ENCODE measurements around the gene NUDT3.
A peak's percentile ranks its signal among the peaks of the same experiment; 100 is the strongest.

Gene NUDT3

DNA sequence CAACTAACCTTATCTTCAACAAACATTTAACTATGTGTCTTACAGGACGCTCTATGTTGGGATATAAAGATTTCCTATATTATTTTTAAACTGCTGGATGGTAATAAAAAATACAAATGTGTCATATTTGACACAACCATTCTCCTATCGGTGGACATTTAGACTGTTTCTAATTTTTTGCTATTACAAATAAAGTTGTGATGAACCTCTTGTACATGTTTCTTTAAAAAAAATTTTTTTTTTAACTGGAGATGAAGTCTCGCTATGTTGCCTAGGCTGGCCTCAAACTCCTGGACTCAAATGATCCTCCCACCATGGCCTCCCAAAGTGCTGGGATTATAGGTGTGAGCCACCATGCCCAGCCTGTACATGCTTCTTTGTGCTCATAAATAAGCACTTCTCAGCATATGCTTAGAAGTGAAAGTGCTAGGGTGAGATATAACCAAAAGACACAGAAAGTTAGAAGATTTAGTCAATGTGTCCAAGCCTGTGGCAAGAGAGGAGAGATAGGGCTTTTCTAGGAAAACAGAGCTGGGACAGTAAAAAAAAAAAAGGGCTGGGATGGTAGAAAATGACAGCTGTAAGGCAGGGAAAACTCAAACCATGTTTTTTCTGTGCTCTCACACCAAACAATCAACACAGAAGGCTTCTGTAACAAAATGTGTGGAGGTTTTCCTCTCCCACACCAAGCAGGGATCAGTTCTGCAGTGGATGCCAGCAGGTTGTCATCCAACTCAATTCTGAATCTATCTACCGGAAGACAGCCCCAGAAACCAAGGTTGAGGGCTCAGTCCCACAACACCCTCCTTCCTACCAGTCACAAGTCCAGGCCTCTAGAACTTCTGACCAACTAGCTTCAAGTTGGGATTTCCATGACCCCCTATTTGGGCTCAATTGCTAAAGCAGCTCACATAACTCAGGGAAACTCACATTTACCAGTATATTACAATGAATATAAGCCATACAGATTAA lies 73.7 kb downstream of the NUDT3 start:
- Histone ChIP-seq H2AFZ (ENCODE audit: low read depth) (no peak overlapping the region), H3K4me1 (ENCODE audit: low read depth, poor library complexity, severe bottlenecking) (peaks cover 49% of the 10 kb centered on the region), H3K36me3 (ENCODE audit: insufficient read depth) (no peaks in the 10 kb centered on the region), H4K20me1 (ENCODE audit: insufficient read depth) (no peaks in the 10 kb centered on the region), H3K27me3 (ENCODE audit: insufficient read depth, low read depth) (no peaks in the 10 kb centered on the region), H3K4me3 (IDR thresholded peaks at IDR 0.05; ENCODE audit: insufficient read depth, low read depth, low read length) (no peak overlapping the region), H3K4me2 (peak overlapping the region; percentile 26; the same call in 1 of the 2 replicates), H3K27ac (no peak overlapping the region), H3K9ac (no peak overlapping the region), H3K79me2 (ENCODE audit: insufficient read depth, low read depth) (peaks cover 19% of the 10 kb centered on the region; the same call in 1 of the 2 replicates)
- TF ChIP-seq, protein P1, sequence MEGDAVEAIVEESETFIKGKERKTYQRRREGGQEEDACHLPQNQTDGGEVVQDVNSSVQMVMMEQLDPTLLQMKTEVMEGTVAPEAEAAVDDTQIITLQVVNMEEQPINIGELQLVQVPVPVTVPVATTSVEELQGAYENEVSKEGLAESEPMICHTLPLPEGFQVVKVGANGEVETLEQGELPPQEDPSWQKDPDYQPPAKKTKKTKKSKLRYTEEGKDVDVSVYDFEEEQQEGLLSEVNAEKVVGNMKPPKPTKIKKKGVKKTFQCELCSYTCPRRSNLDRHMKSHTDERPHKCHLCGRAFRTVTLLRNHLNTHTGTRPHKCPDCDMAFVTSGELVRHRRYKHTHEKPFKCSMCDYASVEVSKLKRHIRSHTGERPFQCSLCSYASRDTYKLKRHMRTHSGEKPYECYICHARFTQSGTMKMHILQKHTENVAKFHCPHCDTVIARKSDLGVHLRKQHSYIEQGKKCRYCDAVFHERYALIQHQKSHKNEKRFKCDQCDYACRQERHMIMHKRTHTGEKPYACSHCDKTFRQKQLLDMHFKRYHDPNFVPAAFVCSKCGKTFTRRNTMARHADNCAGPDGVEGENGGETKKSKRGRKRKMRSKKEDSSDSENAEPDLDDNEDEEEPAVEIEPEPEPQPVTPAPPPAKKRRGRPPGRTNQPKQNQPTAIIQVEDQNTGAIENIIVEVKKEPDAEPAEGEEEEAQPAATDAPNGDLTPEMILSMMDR (conservative IDR thresholded peaks at IDR 0.05; ENCODE audit: low read depth, low read length), result no peak

DNA sequence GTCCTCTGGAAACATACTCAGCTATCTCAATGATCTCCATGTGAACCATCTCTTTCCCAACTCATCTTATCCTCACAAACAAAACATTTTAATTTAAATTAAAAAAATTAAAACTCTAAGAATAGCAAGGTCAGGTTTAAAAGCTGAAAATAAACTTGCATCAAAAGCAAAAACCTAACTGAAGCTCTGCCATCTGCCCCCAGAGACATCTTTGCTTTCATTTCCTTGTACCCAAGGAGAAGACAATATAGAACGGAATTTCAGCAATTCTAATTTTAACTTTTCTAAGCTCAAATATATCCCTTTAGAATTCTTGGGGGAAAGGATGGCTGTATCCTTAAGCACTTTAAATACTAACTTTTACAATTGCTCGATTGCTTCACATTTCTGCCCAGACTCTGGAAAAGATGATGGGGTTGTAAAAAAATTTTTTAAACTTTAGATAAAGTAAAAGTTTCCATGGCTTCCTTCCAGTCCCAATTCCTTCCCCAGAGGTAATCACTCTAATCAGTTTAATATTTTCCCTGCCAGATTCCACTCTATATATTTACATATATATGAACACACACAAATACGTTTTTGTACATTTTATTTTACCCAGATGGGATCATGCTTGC lies 74.5 kb downstream of the NUDT3 start:
- Histone ChIP-seq H3K9ac (no peak overlapping the region), H3K27ac (no peak overlapping the region), H3K4me1 (ENCODE audit: low read depth, poor library complexity, severe bottlenecking) (peaks cover 49% of the 10 kb centered on the region), H3K36me3 (ENCODE audit: insufficient read depth) (no peaks in the 10 kb centered on the region), H4K20me1 (ENCODE audit: insufficient read depth) (no peaks in the 10 kb centered on the region), H2AFZ (ENCODE audit: low read depth) (no peak overlapping the region), H3K79me2 (ENCODE audit: insufficient read depth, low read depth) (peaks cover 23% of the 10 kb centered on the region; the same call in 1 of the 2 replicates), H3K27me3 (ENCODE audit: insufficient read depth, low read depth) (no peaks in the 10 kb centered on the region), H3K4me2 (peak overlapping the region; percentile 26), H3K4me3 (IDR thresholded peaks at IDR 0.05; ENCODE audit: insufficient read depth, low read depth, low read length) (no peak overlapping the region)
- TF ChIP-seq, protein P1 (conservative IDR thresholded peaks at IDR 0.05; ENCODE audit: low read depth, low read length), result no peak

DNA sequence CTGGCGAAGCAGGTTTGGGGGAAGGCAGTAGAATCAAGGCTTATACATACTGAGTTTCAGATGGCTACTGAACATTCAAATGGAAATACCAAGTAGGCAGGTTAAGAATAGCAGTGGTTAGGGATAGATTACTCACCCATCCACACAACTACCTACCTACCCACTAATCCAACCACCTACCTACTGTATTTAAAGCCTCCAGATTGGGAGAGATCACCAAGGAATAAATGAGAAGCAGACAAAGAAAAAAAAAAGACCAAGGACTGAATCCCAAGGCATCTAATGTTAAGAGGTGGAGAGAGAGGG lies 75.3 kb downstream of the NUDT3 start:
- no peak overlapping the region for H3K4me3 ChIP-seq (IDR thresholded peaks at IDR 0.05; ENCODE audit: insufficient read depth, low read depth, low read length)
- H3K36me3 ChIP-seq (ENCODE audit: insufficient read depth), result no peaks in the 10 kb centered on the region
- no peaks in the 10 kb centered on the region for H3K27me3 ChIP-seq (ENCODE audit: insufficient read depth, low read depth)
- peaks cover 49% of the 10 kb centered on the region for H3K4me1 ChIP-seq (ENCODE audit: low read depth, poor library complexity, severe bottlenecking)
- H3K27ac ChIP-seq, result no peak overlapping the region; the same call in 1 of the 2 replicates
- H4K20me1 ChIP-seq (ENCODE audit: insufficient read depth), result no peaks in the 10 kb centered on the region
- H3K9ac ChIP-seq, result no peak overlapping the region
- H3K4me2 ChIP-seq, result peak overlapping the region; percentile 26; the same call in 1 of the 2 replicates
- no peak overlapping the region for H2AFZ ChIP-seq (ENCODE audit: low read depth)
- TF ChIP-seq, protein P1 (conservative IDR thresholded peaks at IDR 0.05; ENCODE audit: low read depth, low read length), result no peak
- peaks cover 22% of the 10 kb centered on the region; the same call in 1 of the 2 replicates for H3K79me2 ChIP-seq (ENCODE audit: insufficient read depth, low read depth)

DNA sequence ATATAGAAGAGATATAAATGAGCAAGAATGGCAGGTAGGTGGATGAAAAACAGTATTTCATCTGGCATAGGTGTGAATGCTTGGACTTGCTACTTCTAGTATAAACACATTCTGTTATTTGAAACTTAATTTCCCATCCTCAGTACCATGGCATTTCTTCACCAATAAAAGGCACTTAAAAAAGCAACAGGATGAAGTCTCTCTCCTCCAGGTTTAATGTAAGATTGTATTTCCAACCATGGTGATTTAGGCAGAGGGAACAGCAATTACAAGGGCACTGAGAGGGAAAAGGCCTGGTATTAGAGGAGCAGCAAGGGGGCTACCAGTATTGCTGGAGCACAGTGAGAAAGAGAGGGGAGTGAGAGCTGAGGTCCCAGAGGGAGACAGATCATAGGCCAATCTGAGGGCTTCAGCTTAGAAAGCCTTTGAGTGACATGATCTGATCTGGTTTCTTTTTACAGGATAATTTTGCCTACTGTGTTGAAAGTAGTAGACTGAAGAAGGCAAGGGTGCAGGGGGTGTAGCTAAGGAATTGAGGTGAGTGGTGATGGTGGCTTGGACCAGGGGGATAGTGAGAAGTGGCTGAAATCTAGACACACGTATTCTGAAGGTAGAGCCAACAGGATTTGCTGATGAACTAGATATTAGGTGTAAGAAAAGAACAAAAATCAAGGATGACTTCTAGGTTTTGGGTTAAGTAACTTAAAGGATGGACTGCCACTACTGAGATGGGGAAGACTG lies 75.9 kb downstream of the NUDT3 start:
- peaks cover 27% of the 10 kb centered on the region; the same call in 1 of the 2 replicates for H3K79me2 ChIP-seq (ENCODE audit: insufficient read depth, low read depth)
- peak overlapping the region; percentile 26; the same call in 1 of the 2 replicates for H3K4me2 ChIP-seq
- no peak overlapping the region for H2AFZ ChIP-seq (ENCODE audit: low read depth)

More for the DNA sequence above, 75.9 kb downstream of the NUDT3 start:
- Histone ChIP-seq H4K20me1 (ENCODE audit: insufficient read depth) (no peaks in the 10 kb centered on the region), H3K36me3 (ENCODE audit: insufficient read depth) (no peaks in the 10 kb centered on the region), H3K9ac (no peak overlapping the region), H3K4me3 (IDR thresholded peaks at IDR 0.05; ENCODE audit: insufficient read depth, low read depth, low read length) (no peak overlapping the region), H3K27ac (no peak overlapping the region; the same call in 1 of the 2 replicates), H3K27me3 (ENCODE audit: insufficient read depth, low read depth) (no peaks in the 10 kb centered on the region), H3K4me1 (ENCODE audit: low read depth, poor library complexity, severe bottlenecking) (peaks cover 49% of the 10 kb centered on the region)
- TF ChIP-seq, protein P1 (conservative IDR thresholded peaks at IDR 0.05; ENCODE audit: low read depth, low read length), result no peak
